ENCODE data around the gene GRIK4. TPM values are rescaled to one million over a fixed set of nuclear protein-coding genes. Genes with fewer than 3 reads are reported as not detected.
A peak's percentile ranks its signal among the peaks of the same experiment; 100 is the strongest.

The GRIK4 gene
- total RNA-seq, 1 donor from 2014 or later, result 0.06 TPM

DNA sequence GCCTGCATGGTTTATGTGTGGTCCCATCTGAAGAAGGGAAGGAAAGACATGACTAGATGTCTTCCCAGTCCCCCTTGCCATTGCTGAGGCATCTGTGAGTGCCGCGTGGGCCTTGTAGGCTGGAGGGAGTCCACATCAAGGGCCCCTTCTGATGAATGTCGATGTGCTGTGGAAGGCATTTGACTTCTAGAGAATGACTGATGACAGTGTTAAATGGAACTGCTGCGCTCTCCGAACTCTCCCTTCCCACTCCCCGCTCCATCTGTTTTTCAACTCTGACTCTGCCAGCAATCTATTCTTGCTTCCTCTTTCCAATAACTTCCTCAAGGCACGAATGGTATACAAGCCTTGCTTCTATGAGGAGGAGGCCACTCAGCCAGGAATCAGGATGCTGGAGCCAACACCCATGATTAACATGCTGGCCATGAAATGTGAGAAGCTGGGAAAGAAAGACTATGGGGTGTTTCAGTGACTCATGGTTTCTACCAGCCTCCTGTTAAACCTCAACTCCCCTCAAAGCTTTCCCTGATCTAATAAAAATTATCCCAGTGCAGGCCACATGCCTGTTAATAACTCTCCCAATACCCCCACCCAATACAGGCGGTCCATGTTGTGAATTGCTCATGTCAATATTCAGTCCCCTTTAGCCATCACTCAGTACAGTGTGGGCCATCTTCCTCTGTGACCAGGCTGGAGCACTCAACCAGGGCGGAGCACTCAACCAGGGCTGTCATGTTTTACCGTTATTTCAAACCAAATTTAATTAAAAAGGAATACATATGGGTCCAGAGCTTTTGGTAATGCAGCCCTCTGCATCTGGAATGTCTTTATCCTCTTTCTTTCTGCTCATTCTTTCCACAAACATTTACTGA is 466.0 kb downstream of the GRIK4 start:
- no peak for DNase-seq (ENCODE audit: low read depth)
- no peak overlapping the region for H3K4me3 ChIP-seq (ENCODE audit: low read depth, low read length)
- TF ChIP-seq, protein P1, sequence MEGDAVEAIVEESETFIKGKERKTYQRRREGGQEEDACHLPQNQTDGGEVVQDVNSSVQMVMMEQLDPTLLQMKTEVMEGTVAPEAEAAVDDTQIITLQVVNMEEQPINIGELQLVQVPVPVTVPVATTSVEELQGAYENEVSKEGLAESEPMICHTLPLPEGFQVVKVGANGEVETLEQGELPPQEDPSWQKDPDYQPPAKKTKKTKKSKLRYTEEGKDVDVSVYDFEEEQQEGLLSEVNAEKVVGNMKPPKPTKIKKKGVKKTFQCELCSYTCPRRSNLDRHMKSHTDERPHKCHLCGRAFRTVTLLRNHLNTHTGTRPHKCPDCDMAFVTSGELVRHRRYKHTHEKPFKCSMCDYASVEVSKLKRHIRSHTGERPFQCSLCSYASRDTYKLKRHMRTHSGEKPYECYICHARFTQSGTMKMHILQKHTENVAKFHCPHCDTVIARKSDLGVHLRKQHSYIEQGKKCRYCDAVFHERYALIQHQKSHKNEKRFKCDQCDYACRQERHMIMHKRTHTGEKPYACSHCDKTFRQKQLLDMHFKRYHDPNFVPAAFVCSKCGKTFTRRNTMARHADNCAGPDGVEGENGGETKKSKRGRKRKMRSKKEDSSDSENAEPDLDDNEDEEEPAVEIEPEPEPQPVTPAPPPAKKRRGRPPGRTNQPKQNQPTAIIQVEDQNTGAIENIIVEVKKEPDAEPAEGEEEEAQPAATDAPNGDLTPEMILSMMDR (conservative IDR thresholded peaks at IDR 0.05; ENCODE audit: low read depth, low read length), result no peak

DNA sequence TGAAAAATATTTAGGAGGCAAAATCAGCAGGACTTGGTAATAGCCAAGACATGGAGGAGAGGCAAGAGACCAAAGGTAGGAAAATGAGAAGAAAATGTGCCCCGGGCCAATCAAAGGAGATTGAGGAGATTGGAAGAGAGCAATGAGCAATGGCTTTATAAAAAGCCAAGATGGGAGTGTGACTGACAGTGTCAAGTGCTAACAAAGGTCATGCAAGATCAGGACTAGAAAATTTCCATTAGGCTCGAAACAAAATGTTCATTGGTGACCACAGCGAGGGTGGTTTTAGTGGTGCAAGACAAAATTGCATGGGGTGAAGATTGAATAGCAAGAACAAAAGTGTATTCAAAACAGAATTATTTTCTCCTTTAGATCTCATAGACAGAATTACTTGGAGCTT is 467.2 kb downstream of the GRIK4 start:
- TF ChIP-seq, protein P1 (conservative IDR thresholded peaks at IDR 0.05; ENCODE audit: low read depth, low read length), result no peak
- no peak overlapping the region for H3K4me3 ChIP-seq (ENCODE audit: low read depth, low read length)
- no peak for DNase-seq (ENCODE audit: low read depth)

DNA sequence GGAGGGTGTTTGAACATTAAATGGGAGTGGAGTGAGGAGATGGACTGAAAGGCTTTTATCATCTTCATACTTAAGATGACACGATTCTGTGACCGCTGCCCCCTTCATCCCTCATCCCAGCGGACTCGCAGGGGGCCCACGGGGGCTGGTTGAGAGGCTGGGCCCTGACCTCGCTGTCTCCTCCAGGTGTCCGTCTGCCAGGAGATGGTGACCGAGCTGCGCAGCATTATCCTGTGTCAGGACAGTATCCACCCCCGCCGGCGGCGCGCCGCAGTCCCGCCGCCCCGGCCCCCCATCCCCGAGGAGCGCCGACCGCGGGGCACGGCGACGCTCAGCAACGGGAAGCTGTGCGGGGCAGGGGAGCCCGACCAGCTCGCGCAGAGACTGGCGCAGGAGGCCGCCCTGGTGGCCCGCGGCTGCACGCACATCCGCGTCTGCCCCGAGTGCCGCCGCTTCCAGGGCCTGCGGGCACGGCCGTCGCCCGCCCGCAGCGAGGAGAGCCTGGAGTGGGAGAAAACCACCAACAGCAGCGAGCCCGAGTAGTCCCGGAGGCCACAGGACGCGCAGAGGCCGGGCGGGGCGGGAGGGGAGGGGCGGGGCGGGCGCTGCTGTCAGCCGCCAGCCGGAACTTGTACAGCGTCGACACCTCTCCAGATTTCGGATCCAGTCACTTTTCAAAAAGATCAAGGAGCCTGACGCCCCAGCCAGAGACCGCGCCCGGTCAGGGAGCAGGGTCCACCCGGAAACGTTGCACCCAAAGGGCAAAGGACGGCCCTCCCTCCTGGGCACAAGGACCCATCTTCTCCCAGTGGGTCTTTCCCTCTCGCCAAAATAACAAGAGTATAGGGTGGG is 474.4 kb downstream of the GRIK4 start:
- TF ChIP-seq, protein P1 (conservative IDR thresholded peaks at IDR 0.05; ENCODE audit: low read depth, low read length), result no peak
- H3K4me3 ChIP-seq (ENCODE audit: low read depth, low read length), result peak overlapping the region; percentile 46
- no peak for DNase-seq (ENCODE audit: low read depth)

DNA sequence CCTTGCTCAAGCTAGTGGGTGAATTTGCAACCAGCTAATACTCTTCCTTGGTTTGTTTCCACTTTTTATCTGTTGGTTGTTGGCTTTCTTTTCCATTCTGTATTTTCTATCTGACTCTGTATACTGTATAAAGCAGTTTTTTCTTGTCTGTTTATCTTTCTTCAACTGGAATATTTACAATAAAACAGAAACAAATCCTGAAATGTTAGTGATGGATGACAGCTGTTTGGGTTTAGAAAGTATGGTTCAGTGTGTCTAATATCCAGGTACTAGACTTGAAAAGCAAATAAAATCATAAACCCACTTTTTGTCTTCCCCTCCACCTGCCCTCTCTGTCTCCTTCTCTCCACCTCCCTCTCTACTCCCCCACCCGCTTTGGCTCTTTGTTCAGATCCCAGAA is 477.1 kb downstream of the GRIK4 start:
- no peak overlapping the region for H3K4me3 ChIP-seq (ENCODE audit: low read depth, low read length)
- DNase-seq (ENCODE audit: low read depth), result no peak
- TF ChIP-seq, protein P1 (conservative IDR thresholded peaks at IDR 0.05; ENCODE audit: low read depth, low read length), result no peak

DNA sequence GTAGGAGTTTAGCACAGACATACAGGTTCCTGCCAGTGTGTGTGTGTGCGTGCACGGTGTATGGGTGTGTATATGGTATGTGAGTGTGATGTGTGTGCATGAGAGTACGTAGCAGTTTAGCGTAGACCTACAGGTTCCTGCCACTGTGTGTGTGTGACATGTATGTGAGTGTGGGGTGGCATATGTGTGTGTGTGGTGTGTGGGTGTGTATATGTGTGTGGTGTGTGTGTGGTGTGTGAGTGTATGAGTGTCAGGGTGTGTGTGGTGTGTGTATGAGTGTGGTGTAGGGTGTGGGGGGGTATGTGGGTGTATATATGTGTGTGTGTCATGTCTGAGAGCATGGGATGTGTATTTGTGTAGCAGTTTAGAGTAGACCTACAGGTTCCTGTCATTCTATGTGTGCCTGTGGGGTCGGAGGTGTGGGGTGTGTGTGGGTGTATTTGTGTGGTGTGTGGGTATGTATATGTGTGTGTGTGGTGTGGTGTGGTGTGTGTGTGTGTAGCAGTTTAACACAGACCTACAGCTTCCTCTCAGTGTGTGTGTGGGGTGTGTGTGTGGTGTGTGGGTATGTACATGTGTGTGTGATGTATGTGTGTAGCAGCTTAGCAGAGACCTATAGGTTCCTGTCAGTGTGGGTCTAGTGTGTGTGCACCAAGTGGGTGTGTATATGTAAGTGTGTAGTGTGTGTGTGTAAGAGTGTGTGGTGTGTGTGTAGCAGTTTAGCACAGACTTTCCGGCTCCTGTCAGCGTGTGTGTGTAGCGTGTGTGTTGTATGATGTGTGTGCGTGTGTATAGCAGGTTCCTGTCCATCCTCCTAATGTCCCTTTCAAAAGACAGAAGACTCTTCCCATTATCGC is 480.5 kb downstream of the GRIK4 start:
- DNase-seq (ENCODE audit: low read depth), result no peak
- H3K4me3 ChIP-seq (ENCODE audit: low read depth, low read length), result no peak overlapping the region
- TF ChIP-seq, protein P1 (conservative IDR thresholded peaks at IDR 0.05; ENCODE audit: low read depth, low read length), result no peak

DNA sequence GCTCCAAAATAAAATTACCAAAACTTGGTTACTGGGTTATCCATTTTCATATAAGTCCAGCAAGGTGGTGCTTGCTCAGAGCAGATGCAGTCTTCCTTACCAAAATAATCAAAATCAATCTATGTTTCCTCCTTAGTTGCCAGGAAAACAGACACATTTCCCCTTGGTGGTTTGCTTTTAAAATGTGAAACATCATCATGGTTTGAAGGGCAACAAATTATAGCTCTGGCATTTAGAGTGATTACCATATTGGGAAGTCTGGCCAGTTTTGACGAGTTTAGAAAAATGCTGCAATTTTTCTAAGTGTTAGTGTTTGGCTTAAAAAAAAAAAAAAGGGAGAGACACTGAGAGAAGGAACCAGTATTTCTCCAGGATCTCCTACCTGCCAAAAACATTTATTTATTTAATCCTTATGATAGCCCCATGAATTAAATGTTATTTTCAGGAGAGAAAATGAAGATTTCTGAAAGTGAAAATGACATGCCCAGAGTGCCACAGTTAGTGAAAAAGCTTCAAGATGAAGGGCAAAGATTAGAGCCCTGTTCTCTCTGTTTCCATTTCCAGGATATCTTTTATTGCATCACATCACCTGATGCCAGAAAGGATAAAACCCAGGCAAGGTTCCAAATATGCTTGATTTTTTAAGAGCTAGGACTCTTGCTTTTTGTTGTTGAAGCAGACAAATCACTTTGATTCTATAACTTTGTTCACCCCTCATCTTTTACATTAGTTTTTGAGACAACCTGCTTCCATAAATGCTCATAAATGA is 482.7 kb downstream of the GRIK4 start:
- no peak overlapping the region for H3K4me3 ChIP-seq (ENCODE audit: low read depth, low read length)
- TF ChIP-seq, protein P1 (conservative IDR thresholded peaks at IDR 0.05; ENCODE audit: low read depth, low read length), result no peak
- no peak for DNase-seq (ENCODE audit: low read depth)
